Measurements from ENCODE around the gene SAMD4B. TPM values are rescaled to one million over a fixed set of nuclear protein-coding genes. Genes with fewer than 3 reads are reported as not detected.

SAMD4B gene
- total and polyA plus RNA-seq, 4 donors: 25.8 to 145 (median 97.7) TPM

DNA sequence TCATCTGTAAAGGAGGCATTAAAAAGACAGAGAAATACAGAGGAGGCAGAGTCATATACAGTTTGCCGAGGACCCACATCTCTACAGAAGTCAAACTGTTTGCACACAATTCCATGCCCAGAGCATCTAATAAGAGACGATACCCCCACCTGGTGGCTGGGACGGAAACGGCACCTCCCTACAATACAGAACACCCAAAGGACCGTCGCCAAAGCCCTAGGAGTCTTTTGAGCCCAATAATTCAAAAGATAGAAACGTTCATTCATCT is 69.5 kb downstream of the SAMD4B start:
- Histone ChIP-seq H3K9me3 (ENCODE audit: control insufficient read depth, insufficient read depth, low read length) (no peaks in the 10 kb centered on the region), H3K4me1 (ENCODE audit: control insufficient read depth, insufficient read depth, low read length) (peaks cover 69% of the 10 kb centered on the region), H3K27me3 (ENCODE audit: control insufficient read depth, insufficient read depth, low read length) (peaks cover 36% of the 10 kb centered on the region), H3K4me3 (ENCODE audit: low read depth, low read length) (peak overlapping the region; percentile 91), H3K27ac (ENCODE audit: low read depth, low read length) (peak overlapping the region; percentile 98), H3K36me3 (ENCODE audit: control insufficient read depth, insufficient read depth, low read length) (peaks cover 32% of the 10 kb centered on the region)
- WGBS (ENCODE audit: insufficient coverage): 0% methylated on average over 2 of the region's 7 CpGs
- peak in 5 of 6 donors; percentile 74 to 96 (median 80) for DNase-seq (ENCODE audit: low read depth in 4 of 6, low spot score in 6 of 6)

- WGBS (ENCODE audit: insufficient coverage): under 1% methylated on average over 53 of the region's 60 CpGs
These were observed 70.1 kb downstream of the SAMD4B start, which contains the start of gene PLEKHG2 for GRCh38 chr19:39412100-39412866. Gene PLEKHG2 (plus strand): TSS chr19:39412669. CDS start chr19:39414087, 1,418 bp downstream.

GRCh38 chr19:39412867-39413271 is 70.6 kb downstream of the SAMD4B start:
- 0% methylated on average over 24 of the region's 24 CpGs for WGBS (ENCODE audit: insufficient coverage)
- peaks cover 40% of the 10 kb centered on the region for H3K36me3 ChIP-seq (ENCODE audit: control insufficient read depth, insufficient read depth, low read length)
- H3K4me1 ChIP-seq (ENCODE audit: control insufficient read depth, insufficient read depth, low read length): peaks cover 58% of the 10 kb centered on the region
- peak overlapping the region; percentile 91 for H3K4me3 ChIP-seq (ENCODE audit: low read depth, low read length)
- H3K27ac ChIP-seq (ENCODE audit: low read depth, low read length): peak overlapping the region; percentile 98
- no peaks in the 10 kb centered on the region for H3K9me3 ChIP-seq (ENCODE audit: control insufficient read depth, insufficient read depth, low read length)
- DNase-seq (ENCODE audit: low read depth in 4 of 6, low spot score in 6 of 6): peak in 1 of 6 donors; percentile 78
- H3K27me3 ChIP-seq (ENCODE audit: control insufficient read depth, insufficient read depth, low read length): peaks cover 25% of the 10 kb centered on the region

More at GRCh38 chr19:39412100-39412866, 70.1 kb downstream of the SAMD4B start, which contains the start of gene PLEKHG2:
- peak within 1 kb of the TSS; percentile 98 for H3K27ac ChIP-seq (ENCODE audit: low read depth, low read length)
- H3K36me3 ChIP-seq (ENCODE audit: control insufficient read depth, insufficient read depth, low read length): peaks cover 37% of the 10 kb centered on the region
- H3K27me3 ChIP-seq (ENCODE audit: control insufficient read depth, insufficient read depth, low read length): peaks cover 31% of the 10 kb centered on the region
- H3K4me1 ChIP-seq (ENCODE audit: control insufficient read depth, insufficient read depth, low read length): peaks cover 64% of the 10 kb centered on the region
- no peaks in the 10 kb centered on the region for H3K9me3 ChIP-seq (ENCODE audit: control insufficient read depth, insufficient read depth, low read length)
- peak within 1 kb of the TSS; percentile 91 for H3K4me3 ChIP-seq (ENCODE audit: low read depth, low read length)
- peak; percentile 96 to 100 (median 98) for DNase-seq (ENCODE audit: low read depth in 4 of 6, low spot score in 6 of 6)

DNA sequence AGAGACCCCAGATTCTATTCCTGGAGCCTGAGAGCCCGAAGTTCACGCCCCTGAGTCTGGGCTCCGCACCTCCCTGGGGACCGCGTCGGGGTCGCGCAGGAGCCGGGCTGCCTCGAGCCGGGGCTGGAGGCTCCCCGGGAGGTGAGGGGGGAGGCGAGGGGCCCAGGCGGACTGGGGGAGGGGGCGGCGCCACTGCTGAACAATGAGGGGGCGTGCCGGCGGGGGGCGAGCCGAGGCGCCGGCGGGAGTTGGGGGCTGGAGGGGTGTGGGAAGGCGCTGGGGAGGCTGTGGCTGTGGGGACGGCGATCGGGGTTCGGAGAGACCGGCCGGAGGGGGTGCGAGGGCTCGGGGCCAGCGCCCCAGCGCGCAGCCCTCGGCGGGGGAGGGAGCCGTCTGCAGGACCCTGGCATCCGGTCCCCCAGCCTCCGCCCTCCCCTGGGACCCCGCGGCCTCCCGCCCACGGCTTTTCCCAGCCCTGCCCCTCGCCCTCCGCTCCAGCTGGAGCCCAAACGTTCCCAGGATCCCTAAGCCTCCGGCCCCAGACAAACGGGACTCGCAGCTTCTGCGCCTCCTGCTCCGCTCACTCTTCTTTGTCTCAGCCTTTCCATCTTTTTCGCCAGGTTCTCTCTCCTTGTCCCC is 71.2 kb downstream of the SAMD4B start:
- DNase-seq (ENCODE audit: low read depth in 4 of 6, low spot score in 6 of 6): peak in 3 of 6 donors; percentile 56 to 90 (median 85)
- H3K27me3 ChIP-seq (ENCODE audit: control insufficient read depth, insufficient read depth, low read length): peaks cover 20% of the 10 kb centered on the region
- H3K4me1 ChIP-seq (ENCODE audit: control insufficient read depth, insufficient read depth, low read length): peaks cover 53% of the 10 kb centered on the region
- H3K4me3 ChIP-seq (ENCODE audit: low read depth, low read length): peak overlapping the region; percentile 91
- H3K9me3 ChIP-seq (ENCODE audit: control insufficient read depth, insufficient read depth, low read length): no peaks in the 10 kb centered on the region
- 0% methylated on average over 53 of the region's 54 CpGs for WGBS (ENCODE audit: insufficient coverage)
- peaks cover 40% of the 10 kb centered on the region for H3K36me3 ChIP-seq (ENCODE audit: control insufficient read depth, insufficient read depth, low read length)
- peak overlapping the region; percentile 98 for H3K27ac ChIP-seq (ENCODE audit: low read depth, low read length)

- peak in 1 of 6 donors; percentile 65 for DNase-seq (ENCODE audit: low read depth in 4 of 6, low spot score in 6 of 6)
- H3K27ac ChIP-seq (ENCODE audit: low read depth, low read length): peak overlapping the region; percentile 98
- H3K36me3 ChIP-seq (ENCODE audit: control insufficient read depth, insufficient read depth, low read length): peaks cover 45% of the 10 kb centered on the region
- H3K27me3 ChIP-seq (ENCODE audit: control insufficient read depth, insufficient read depth, low read length): peaks cover 13% of the 10 kb centered on the region
- H3K4me3 ChIP-seq (ENCODE audit: low read depth, low read length): peak overlapping the region; percentile 91
- WGBS (ENCODE audit: insufficient coverage): 16% methylated on average over 18 of the region's 18 CpGs
- peaks cover 49% of the 10 kb centered on the region for H3K4me1 ChIP-seq (ENCODE audit: control insufficient read depth, insufficient read depth, low read length)
- H3K9me3 ChIP-seq (ENCODE audit: control insufficient read depth, insufficient read depth, low read length): no peaks in the 10 kb centered on the region
These were observed 71.8 kb downstream of the SAMD4B start for GRCh38 chr19:39413911-39414608.

- peaks cover 4% of the 10 kb centered on the region for H3K27me3 ChIP-seq (ENCODE audit: control insufficient read depth, insufficient read depth, low read length)
- peak overlapping the region; percentile 91 for H3K4me3 ChIP-seq (ENCODE audit: low read depth, low read length)
- H3K9me3 ChIP-seq (ENCODE audit: control insufficient read depth, insufficient read depth, low read length): no peaks in the 10 kb centered on the region
- H3K27ac ChIP-seq (ENCODE audit: low read depth, low read length): no peak overlapping the region
- H3K4me1 ChIP-seq (ENCODE audit: control insufficient read depth, insufficient read depth, low read length): peaks cover 38% of the 10 kb centered on the region
- H3K36me3 ChIP-seq (ENCODE audit: control insufficient read depth, insufficient read depth, low read length): peaks cover 58% of the 10 kb centered on the region
- no peak for DNase-seq (ENCODE audit: low read depth in 4 of 6, low spot score in 6 of 6)
- WGBS (ENCODE audit: insufficient coverage): 63% methylated on average over 35 of the region's 35 CpGs
These were observed 73.2 kb downstream of the SAMD4B start for GRCh38 chr19:39415111-39416046.

DNA sequence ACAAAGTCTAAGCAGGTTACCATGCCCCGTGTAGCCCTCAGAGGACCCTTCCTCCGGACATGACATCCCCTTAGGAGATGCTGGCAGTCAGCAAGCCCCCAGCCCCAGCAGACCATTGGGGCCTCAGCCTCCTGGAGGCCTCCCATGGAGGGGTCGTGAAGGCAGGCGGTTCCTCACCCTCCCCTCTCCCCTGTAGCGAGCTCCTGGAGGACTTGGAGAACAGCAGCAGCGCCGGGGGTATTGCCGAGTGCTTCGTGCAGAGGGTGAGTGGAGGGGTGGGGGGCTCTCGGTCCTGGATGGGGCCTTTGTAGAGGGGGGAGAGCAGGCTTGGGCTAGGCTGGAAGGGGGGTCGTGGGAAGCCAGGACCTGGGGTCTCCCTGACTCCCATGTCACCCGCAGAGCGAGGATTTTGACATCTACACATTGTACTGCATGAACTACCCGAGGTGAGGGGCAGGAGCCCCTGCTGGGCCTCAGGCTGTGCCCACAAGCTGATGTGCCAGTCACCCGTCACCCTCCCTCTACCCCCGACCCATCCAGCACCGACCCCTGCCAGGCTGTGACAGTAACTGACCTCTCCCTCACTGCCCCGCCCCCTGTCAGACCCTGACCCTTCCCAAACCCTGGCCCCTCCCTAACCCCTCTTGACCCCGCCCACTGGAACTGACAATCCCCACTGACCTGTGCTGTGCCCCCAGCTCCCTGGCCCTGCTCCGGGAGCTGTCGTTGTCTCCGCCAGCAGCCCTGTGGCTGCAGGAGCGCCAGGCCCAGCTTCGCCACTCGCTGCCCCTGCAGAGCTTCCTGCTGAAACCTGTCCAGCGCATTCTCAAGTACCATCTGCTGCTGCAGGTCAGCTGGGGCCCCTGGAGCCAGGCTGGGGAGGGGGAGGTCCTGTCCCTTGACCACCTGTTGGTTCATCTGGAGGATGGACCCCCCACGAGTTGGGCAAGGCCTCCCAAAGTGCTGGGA is 74.2 kb downstream of the SAMD4B start:
- H3K4me1 ChIP-seq (ENCODE audit: control insufficient read depth, insufficient read depth, low read length): peaks cover 27% of the 10 kb centered on the region
- H3K9me3 ChIP-seq (ENCODE audit: control insufficient read depth, insufficient read depth, low read length): no peaks in the 10 kb centered on the region
- H3K27me3 ChIP-seq (ENCODE audit: control insufficient read depth, insufficient read depth, low read length): no peaks in the 10 kb centered on the region
- H3K27ac ChIP-seq (ENCODE audit: low read depth, low read length): no peak overlapping the region
- no peak overlapping the region for H3K4me3 ChIP-seq (ENCODE audit: low read depth, low read length)
- peaks cover 69% of the 10 kb centered on the region for H3K36me3 ChIP-seq (ENCODE audit: control insufficient read depth, insufficient read depth, low read length)
- WGBS (ENCODE audit: insufficient coverage): 75% methylated on average over 15 of the region's 27 CpGs
- DNase-seq (ENCODE audit: low read depth in 4 of 6, low spot score in 6 of 6): no peak

GRCh38 chr19:39417463-39418181 is 75.4 kb downstream of the SAMD4B start:
- H3K27ac ChIP-seq (ENCODE audit: low read depth, low read length): no peak overlapping the region
- 89% methylated on average over 21 of the region's 30 CpGs for WGBS (ENCODE audit: insufficient coverage)
- no peak overlapping the region for H3K4me3 ChIP-seq (ENCODE audit: low read depth, low read length)
- peaks cover 80% of the 10 kb centered on the region for H3K36me3 ChIP-seq (ENCODE audit: control insufficient read depth, insufficient read depth, low read length)
- H3K9me3 ChIP-seq (ENCODE audit: control insufficient read depth, insufficient read depth, low read length): no peaks in the 10 kb centered on the region
- no peaks in the 10 kb centered on the region for H3K27me3 ChIP-seq (ENCODE audit: control insufficient read depth, insufficient read depth, low read length)
- DNase-seq (ENCODE audit: low read depth in 4 of 6, low spot score in 6 of 6): no peak
- H3K4me1 ChIP-seq (ENCODE audit: control insufficient read depth, insufficient read depth, low read length): peaks cover 27% of the 10 kb centered on the region

Data from spinal cord (tissue), 10 donors.